ENCODE data around the gene EXD3. TPM values are rescaled to one million over a fixed set of nuclear protein-coding genes. Genes with fewer than 3 reads are reported as not detected.
A peak's percentile ranks its signal among the peaks of the same experiment; 100 is the strongest.

The EXD3 gene
- total and polyA plus RNA-seq, 2 of the 13 experiments (the other 11 are each of a cell fraction or from before 2014, with no cell fraction given), result 2.7 to 4.8 TPM

- peak; percentile 72 for TF ChIP-seq ZNF687 (CRISPR knock-in tag; IDR thresholded peaks at IDR 0.05)
- peak; percentile 70 for TF ChIP-seq ZFY (CRISPR knock-in tag; IDR thresholded peaks at IDR 0.05)
- no peak for TF ChIP-seq POLR2AphosphoS5 (IDR thresholded peaks at IDR 0.05; ENCODE audit: low read depth, low read length)
- TF ChIP-seq SMYD3 (CRISPR knock-in tag; IDR thresholded peaks at IDR 0.05), result no peak
- TF ChIP-seq FOXC1 (CRISPR knock-in tag; IDR thresholded peaks at IDR 0.05; ENCODE audit: borderline replicate concordance), result 0 out of 2 replicates have a peak, but pooled peaks have one; percentile 36
- peak; percentile 68 for TF ChIP-seq ZFX (CRISPR knock-in tag; IDR thresholded peaks at IDR 0.05; ENCODE audit: low read depth)
- TF ChIP-seq ZNF484 (CRISPR knock-in tag; IDR thresholded peaks at IDR 0.05; ENCODE audit: borderline replicate concordance, low read depth), result no peak
- peak; percentile 76; the same call in 1 of the 2 replicates for TF ChIP-seq SAFB2 (CRISPR knock-in tag; IDR thresholded peaks at IDR 0.05; ENCODE audit: borderline replicate concordance, low read depth)
- TF ChIP-seq LCORL (IDR thresholded peaks at IDR 0.05), result no peak
- TF ChIP-seq LCORL (CRISPR knock-in tag; IDR thresholded peaks at IDR 0.05), result no peak
- 0 out of 2 replicates have a peak, but pooled peaks have one; percentile 47 for TF ChIP-seq ZNF235 (CRISPR knock-in tag; IDR thresholded peaks at IDR 0.05; ENCODE audit: borderline replicate concordance)
- 0 out of 2 replicates have a peak, but pooled peaks have one; percentile 38 for TF ChIP-seq ZSCAN29 (CRISPR knock-in tag; conservative IDR thresholded peaks at IDR 0.05)
- TF ChIP-seq HNF1A (IDR thresholded peaks at IDR 0.05; ENCODE audit: low read depth), result no peak
- no peak for TF ChIP-seq HNF1A (CRISPR knock-in tag; IDR thresholded peaks at IDR 0.05; ENCODE audit: borderline replicate concordance)
- no peak for TF ChIP-seq MATR3 (CRISPR knock-in tag; IDR thresholded peaks at IDR 0.05)
- no peak for TF ChIP-seq ZNF530 (CRISPR knock-in tag; IDR thresholded peaks at IDR 0.05; ENCODE audit: low read depth)
- peak; percentile 40; the same call in 1 of the 2 replicates for TF ChIP-seq MAX (IDR thresholded peaks at IDR 0.05)
- peak; percentile 74 for TF ChIP-seq SP4 (CRISPR knock-in tag; IDR thresholded peaks at IDR 0.05)
- TF ChIP-seq ZIK1 (CRISPR knock-in tag; IDR thresholded peaks at IDR 0.05; ENCODE audit: borderline replicate concordance, low read depth), result 0 out of 2 replicates have a peak, but pooled peaks have one; percentile 43
- TF ChIP-seq HNF4A (CRISPR knock-in tag; IDR thresholded peaks at IDR 0.05), result peak; percentile 29; the same call in 1 of the 2 replicates
- 0 out of 2 replicates have a peak, but pooled peaks have one; percentile 52 for TF ChIP-seq ZSCAN21 (CRISPR knock-in tag; IDR thresholded peaks at IDR 0.05; ENCODE audit: borderline replicate concordance)
Measured at GRCh38 chr9:137406876-137407589, 15.9 kb downstream of the EXD3 start (continued).
